ENCODE results near the gene TGFBR1.

- TF ChIP-seq SP3 (tag by site-specific recombination; IDR thresholded peaks at IDR 0.05) (no peak), ZNF585B (tag by site-specific recombination; IDR thresholded peaks at IDR 0.05) (no peak), CTCF (tag by site-specific recombination; IDR thresholded peaks at IDR 0.05) (no peak), YY1 (tag by site-specific recombination; IDR thresholded peaks at IDR 0.05) (no peak), KLF1 (tag by site-specific recombination; IDR thresholded peaks at IDR 0.05) (no peak), TCF7L2 (IDR thresholded peaks at IDR 0.05; ENCODE audit: borderline replicate concordance, low read depth, low read length) (no peak), ZNF76 (tag by site-specific recombination; IDR thresholded peaks at IDR 0.05; ENCODE audit: borderline replicate concordance, low read depth) (no peak), ZNF830 (tag by site-specific recombination; IDR thresholded peaks at IDR 0.05; ENCODE audit: low read depth) (no peak), ZNF404 (tag by site-specific recombination; IDR thresholded peaks at IDR 0.05) (no peak), ZNF391 (tag by site-specific recombination; IDR thresholded peaks at IDR 0.05; ENCODE audit: borderline replicate concordance, low read depth) (no peak), GLI2 (tag by site-specific recombination; IDR thresholded peaks at IDR 0.05; ENCODE audit: borderline replicate concordance, low read depth) (no peak), ZNF530 (tag by site-specific recombination; IDR thresholded peaks at IDR 0.05; ENCODE audit: low read depth) (no peak), ZNF423 (tag by site-specific recombination; IDR thresholded peaks at IDR 0.05) (no peak), REST (tag by site-specific recombination; IDR thresholded peaks at IDR 0.05) (no peak)
Observed at GRCh38 chr9:99066571-99066970, 38.3 kb upstream of the TGFBR1 start.

Data from HEK293 (cell line).